Measurements from ENCODE around the gene ARSJ.

The ARSJ gene

DNA sequence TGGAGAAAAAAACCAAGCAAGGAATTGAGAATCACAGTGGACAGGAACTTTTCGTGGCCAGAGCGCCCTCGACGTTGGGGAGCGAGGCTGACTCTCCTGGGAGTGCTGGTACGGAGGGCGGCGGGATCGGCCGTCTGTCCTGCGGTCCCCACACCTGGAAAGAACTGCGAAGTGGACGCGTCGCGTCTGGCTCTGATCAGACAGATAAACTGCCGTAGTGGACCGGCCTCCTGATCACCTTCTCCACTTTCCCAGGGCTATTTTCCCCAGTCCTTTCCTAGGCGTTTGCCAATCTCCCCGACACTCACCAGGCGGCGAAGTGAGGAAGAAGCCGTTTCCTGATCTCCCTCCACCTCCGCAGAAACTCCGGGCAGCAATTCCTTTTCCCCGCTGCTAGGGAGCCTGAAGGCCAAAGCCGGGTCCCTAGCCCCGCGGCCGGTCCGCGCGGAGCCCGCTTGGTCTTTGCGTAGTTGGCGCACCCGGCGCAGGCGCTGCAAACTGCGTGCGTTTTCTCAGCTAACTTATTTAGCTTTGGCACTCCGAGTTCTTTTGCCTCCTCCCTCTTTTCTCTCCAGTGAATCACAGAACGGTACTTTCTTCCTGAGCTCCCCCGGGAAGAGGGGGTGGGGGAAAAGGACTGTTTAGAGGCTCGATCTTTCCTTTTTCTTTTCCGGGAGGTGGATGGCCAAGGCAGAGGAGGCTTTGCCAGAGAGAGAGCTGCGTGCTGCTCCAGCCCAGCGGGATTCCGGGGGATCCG, at the start of gene ARSJ:
TSS of gene ARSJ (minus strand) at position 500 of the 757 bp plus-strand sequence. CDS start 813 bp downstream, outside the sequence.
- peak; percentile 27 for DNase-seq (ENCODE audit: low spot score)
- TF ChIP-seq, protein P1, sequence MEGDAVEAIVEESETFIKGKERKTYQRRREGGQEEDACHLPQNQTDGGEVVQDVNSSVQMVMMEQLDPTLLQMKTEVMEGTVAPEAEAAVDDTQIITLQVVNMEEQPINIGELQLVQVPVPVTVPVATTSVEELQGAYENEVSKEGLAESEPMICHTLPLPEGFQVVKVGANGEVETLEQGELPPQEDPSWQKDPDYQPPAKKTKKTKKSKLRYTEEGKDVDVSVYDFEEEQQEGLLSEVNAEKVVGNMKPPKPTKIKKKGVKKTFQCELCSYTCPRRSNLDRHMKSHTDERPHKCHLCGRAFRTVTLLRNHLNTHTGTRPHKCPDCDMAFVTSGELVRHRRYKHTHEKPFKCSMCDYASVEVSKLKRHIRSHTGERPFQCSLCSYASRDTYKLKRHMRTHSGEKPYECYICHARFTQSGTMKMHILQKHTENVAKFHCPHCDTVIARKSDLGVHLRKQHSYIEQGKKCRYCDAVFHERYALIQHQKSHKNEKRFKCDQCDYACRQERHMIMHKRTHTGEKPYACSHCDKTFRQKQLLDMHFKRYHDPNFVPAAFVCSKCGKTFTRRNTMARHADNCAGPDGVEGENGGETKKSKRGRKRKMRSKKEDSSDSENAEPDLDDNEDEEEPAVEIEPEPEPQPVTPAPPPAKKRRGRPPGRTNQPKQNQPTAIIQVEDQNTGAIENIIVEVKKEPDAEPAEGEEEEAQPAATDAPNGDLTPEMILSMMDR (IDR thresholded peaks at IDR 0.05; ENCODE audit: borderline replicate concordance, control extremely low read depth, extremely low read depth, insufficient read depth, missing control alignments), result no peak
- in situ Hi-C loops (cut with MboI; ENCODE audit: low sequenced_read_pairs, unreplicated experiment), result no loop called here

DNA sequence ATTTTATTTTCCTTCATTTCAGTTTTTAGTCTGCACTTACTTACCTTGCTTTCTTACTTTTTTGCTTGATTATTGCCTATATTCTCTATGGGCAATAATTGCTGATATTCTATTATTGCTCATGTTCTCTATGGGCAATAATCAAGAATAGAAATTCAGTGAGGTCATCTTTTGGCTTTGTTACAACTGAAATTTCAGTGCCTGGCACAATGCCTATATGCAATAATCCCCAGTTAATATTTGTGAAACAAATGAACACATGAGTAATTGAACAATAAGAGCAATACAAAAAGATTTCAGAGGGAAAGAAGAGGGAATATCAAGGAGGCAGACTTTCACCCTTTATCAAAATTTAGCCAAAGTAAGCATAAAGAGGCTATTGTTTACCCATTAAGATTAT, 48.6 kb upstream of the ARSJ start:
- TF ChIP-seq, protein P1 (IDR thresholded peaks at IDR 0.05; ENCODE audit: borderline replicate concordance, control extremely low read depth, extremely low read depth, insufficient read depth, missing control alignments), result no peak
- no peak for DNase-seq (ENCODE audit: low spot score)
- in situ Hi-C loops (cut with MboI; ENCODE audit: low sequenced_read_pairs, unreplicated experiment), result no loop called here

DNA sequence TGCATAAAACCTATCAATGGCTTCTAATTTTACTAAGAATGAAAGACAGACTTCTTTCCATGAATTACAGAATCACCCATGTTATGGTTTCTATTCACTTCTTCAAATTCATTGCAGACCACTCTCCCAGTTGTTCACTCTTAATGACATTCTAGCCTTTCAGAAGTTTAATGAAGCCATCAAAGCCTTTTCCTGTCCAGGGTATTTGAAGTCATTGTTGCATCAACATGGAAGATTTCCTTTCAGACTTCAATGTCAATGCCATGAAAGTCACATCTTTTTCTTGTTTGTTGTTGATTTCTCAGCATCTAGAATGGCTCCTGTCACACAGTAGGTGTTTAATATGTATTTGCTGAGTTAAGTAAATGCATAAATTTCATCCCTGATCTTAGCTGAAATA, 48.1 kb upstream of the ARSJ start:
- DNase-seq (ENCODE audit: low spot score), result no peak
- in situ Hi-C loops (cut with MboI; ENCODE audit: low sequenced_read_pairs, unreplicated experiment), result no loop called here
- TF ChIP-seq, protein P1 (IDR thresholded peaks at IDR 0.05; ENCODE audit: borderline replicate concordance, control extremely low read depth, extremely low read depth, insufficient read depth, missing control alignments), result no peak

DNA sequence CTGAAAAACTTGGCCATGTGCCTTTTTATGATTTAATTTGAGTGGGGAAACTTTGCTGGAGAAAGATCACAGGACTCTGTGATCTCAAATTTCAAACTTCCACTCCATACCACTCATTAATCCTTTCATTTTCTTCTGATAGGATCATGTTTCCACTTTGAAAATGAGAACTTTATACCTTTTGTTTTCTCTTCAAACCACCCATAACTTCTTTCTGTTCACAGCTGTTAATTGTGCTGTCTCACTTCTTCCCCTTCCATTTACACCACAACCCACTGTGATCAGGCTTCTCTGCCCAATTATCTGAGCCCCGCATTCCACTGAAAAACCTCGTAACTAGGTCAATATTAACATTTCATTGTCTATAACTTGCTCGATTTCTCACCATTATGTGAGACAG, 47.0 kb upstream of the ARSJ start:
- TF ChIP-seq, protein P1 (IDR thresholded peaks at IDR 0.05; ENCODE audit: borderline replicate concordance, control extremely low read depth, extremely low read depth, insufficient read depth, missing control alignments), result no peak
- DNase-seq (ENCODE audit: low spot score), result no peak
- in situ Hi-C loops (cut with MboI; ENCODE audit: low sequenced_read_pairs, unreplicated experiment), result no loop called here

DNA sequence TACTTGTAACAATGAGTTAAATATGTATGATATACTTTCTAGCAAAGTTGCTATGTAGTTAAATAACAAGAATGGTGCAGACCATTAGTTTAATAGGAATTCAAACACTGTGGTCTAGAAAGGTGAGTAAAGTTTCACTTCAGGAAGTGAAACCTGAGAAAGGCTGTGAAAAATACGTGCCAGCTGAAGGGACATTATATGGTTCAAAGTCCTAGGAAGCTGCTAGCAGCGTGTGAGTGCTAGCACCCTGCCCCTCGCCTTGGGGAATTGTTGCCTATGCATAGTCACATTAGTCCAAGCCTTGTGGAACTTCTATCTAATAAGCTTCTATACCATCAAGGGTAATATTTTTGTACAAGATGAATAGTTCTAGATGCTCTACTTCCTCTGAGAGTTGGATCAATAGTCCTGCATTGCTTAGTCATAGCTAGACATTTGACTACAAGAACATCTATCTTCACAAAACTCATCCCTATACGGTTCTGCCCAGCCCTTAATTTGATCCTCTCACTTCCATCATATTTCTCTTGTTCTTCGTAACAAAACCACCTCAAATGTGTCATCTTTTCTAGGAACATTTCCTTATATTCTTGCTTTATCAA, 45.8 kb upstream of the ARSJ start:
- DNase-seq (ENCODE audit: low spot score), result no peak
- in situ Hi-C loops (cut with MboI; ENCODE audit: low sequenced_read_pairs, unreplicated experiment), result no loop called here

DNA sequence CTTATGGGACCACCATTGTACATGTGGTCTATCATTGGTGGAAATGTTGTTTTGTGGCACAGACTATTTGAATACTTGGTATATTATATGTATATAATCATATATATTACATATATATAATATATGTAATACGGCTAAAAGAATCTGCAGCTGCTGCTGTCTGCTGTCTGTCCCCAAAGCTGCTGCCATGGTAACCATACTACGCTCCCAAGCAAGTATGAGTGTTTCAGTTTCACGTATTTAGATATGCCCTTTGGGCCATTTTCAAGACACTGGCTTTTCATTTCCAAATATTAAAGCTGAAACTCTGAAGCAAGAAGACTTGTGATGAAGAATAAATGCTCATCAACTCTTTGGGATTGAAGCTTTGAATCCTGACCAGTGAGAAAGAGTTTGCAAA, 42.0 kb upstream of the ARSJ start:
- no peak for DNase-seq (ENCODE audit: low spot score)
- in situ Hi-C loops (cut with MboI; ENCODE audit: low sequenced_read_pairs, unreplicated experiment), result no loop called here
- TF ChIP-seq, protein P1 (IDR thresholded peaks at IDR 0.05; ENCODE audit: borderline replicate concordance, control extremely low read depth, extremely low read depth, insufficient read depth, missing control alignments), result no peak

More for the DNA sequence above, 45.8 kb upstream of the ARSJ start:
- TF ChIP-seq, protein P1 (IDR thresholded peaks at IDR 0.05; ENCODE audit: borderline replicate concordance, control extremely low read depth, extremely low read depth, insufficient read depth, missing control alignments), result no peak
